K562 (cell line): ENCODE measurements around the gene ZSCAN22. TPM values are rescaled to one million over a fixed set of nuclear protein-coding genes. Genes with fewer than 3 reads are reported as not detected.

Experiments
- BRD9 ChIP-seq: fragments of 450-650 bp; IDR thresholded peaks from 2 replicates; pipeline ENCODE4 v1.6.1; 2018; ENCODE audit warnings: low read depth; ENCODE audit not compliant: partially characterized antibody
- CBX2 ChIP-seq: fragments of 200-600 bp; sonication (generic); IDR thresholded peaks from one replicate; pipeline ENCODE4 v1.6.1; 2012; ENCODE audit warnings: mild to moderate bottlenecking, low read length, inconsistent platforms; ENCODE audit not compliant: insufficient read depth, poor library complexity, severe bottlenecking
- ESRRB ChIP-seq: fragments of 250-450 bp; sonication (Bioruptor Pico); IDR thresholded peaks from 2 replicates; pipeline ENCODE4 v1.5.0; 2020; ENCODE audit warnings: mild to moderate bottlenecking, moderate library complexity, borderline replicate concordance
- MED1 ChIP-seq: sonication (generic); formaldehyde crosslinking; IDR thresholded peaks from 2 replicates; pipeline ENCODE4 v1.8.1; 2023; ENCODE audit warnings: missing genetic modification reagents, borderline replicate concordance
- NFATC3 ChIP-seq: fragments of 450-650 bp; IDR thresholded peaks from 2 replicates; pipeline ENCODE4 v1.6.1; 2017; ENCODE audit warnings: mild to moderate bottlenecking
- NRF1 ChIP-seq, 2 experiments: fragments of 450-650 bp; IDR thresholded peaks in 1 of 2; conservative IDR thresholded peaks in 1 of 2; 2 replicates each; pipeline ENCODE4 v1.6.1; 2014; ENCODE audit warnings: mild to moderate bottlenecking in 2 of 2
- SMAD1 ChIP-seq: fragments of 150-350 bp; IDR thresholded peaks from 2 replicates; pipeline ENCODE4 v1.6.1; 2014; ENCODE audit warnings: low read length, low read depth; ENCODE audit not compliant: partially characterized antibody
- ZBTB8A ChIP-seq: fragments of 450-650 bp; IDR thresholded peaks from 2 replicates; pipeline ENCODE4 v1.6.1; 2018; ENCODE audit warnings: mild to moderate bottlenecking, moderate library complexity; ENCODE audit not compliant: partially characterized antibody
- ZNF232 ChIP-seq: sonication (generic); formaldehyde crosslinking; IDR thresholded peaks from 2 replicates; pipeline ENCODE4 v1.8.0; 2022; ENCODE audit warnings: mild to moderate bottlenecking, missing genetic modification reagents
- ZNF253 ChIP-seq: fragments of 250-450 bp; sonication (Bioruptor Pico); conservative IDR thresholded peaks from 2 replicates; pipeline ENCODE4 v1.6.1; 2021; ENCODE audit warnings: mild to moderate bottlenecking
- polyA plus RNA-seq, 8 experiments: library from polyadenylated mRNA; depleted of rRNA in 4 of 8; stranded (reverse) in 5 of 8; unstranded in 3 of 8; fragments of >200 nt; fragmentation: Nextera tagmentation in 2 of 8; fragmentation: Illumina TruSeq in 1 of 8; extraction: Ambion mirVana in 2 of 8; extraction: Trizol in 1 of 8; gene quantifications; 2 replicates each; pipeline versions ENCODE4 v1.2.1 to v1.2.3, GENCODE V29; 2011 to 2014; ENCODE audit warnings: inconsistent platforms in 1 of 8, missing spikeins in 1 of 8
- total RNA-seq, 7 experiments: library from RNA; depleted of rRNA in 6 of 7; stranded (reverse); fragments of >200 nt in 6 of 7; fragmentation: Illumina TruSeq in 2 of 7; extraction: Trizol in 2 of 7; gene quantifications; 2 replicates each; pipeline versions ENCODE4 v1.2.1 to v1.2.3, GENCODE V29; 2011 to 2021; ENCODE audit warnings: low replicate concordance in 1 of 7
- TF ChIP-seq, protein P1 (sequence below): fragments of 250-450 bp; sonication (Bioruptor Pico); IDR thresholded peaks from 2 replicates; pipeline ENCODE4 v1.5.0; 2020; ENCODE audit warnings: mild to moderate bottlenecking
- TF ChIP-seq, protein P2 (sequence below), 2 experiments: IDR thresholded peaks in 1 of 2; conservative IDR thresholded peaks in 1 of 2; 2 replicates each; pipeline ENCODE4 v1.6.1; 2016; ENCODE audit warnings: low read depth in 2 of 2, mild to moderate bottlenecking in 1 of 2, missing compliant biosample characterization in 1 of 2, missing genetic modification characterization in 1 of 2, moderate library complexity in 1 of 2
- TF ChIP-seq, protein P3 (sequence below): IDR thresholded peaks from 3 replicates; pipeline ENCODE4 v1.6.1; 2011; ENCODE audit warnings: borderline replicate concordance, mild to moderate bottlenecking, moderate library complexity; ENCODE audit not compliant: insufficient read length; ENCODE audit errors: extremely low read depth
- TF ChIP-seq, protein P4 (sequence below): fragments of 250-450 bp; sonication (Bioruptor Pico); IDR thresholded peaks from 2 replicates; pipeline ENCODE4 v1.4.0; 2020
- TF ChIP-seq, protein P5 (sequence below): sonication (generic); formaldehyde crosslinking; IDR thresholded peaks from 2 replicates; pipeline ENCODE4 v1.8.1; 2023; ENCODE audit warnings: mild to moderate bottlenecking, missing genetic modification reagents
- TF ChIP-seq, protein P6 (sequence below): fragments of 450-650 bp; formaldehyde crosslinking; IDR thresholded peaks from 2 replicates; pipeline ENCODE4 v1.4.0; 2020; ENCODE audit warnings: mild to moderate bottlenecking, moderate library complexity

The ZSCAN22 gene
- total and polyA plus RNA-seq, 9 of the 15 experiments (the other 6 are each of a cell fraction or from before 2014, with no cell fraction given) = 0.98 to 5.3 (median 3.0) TPM

DNA sequence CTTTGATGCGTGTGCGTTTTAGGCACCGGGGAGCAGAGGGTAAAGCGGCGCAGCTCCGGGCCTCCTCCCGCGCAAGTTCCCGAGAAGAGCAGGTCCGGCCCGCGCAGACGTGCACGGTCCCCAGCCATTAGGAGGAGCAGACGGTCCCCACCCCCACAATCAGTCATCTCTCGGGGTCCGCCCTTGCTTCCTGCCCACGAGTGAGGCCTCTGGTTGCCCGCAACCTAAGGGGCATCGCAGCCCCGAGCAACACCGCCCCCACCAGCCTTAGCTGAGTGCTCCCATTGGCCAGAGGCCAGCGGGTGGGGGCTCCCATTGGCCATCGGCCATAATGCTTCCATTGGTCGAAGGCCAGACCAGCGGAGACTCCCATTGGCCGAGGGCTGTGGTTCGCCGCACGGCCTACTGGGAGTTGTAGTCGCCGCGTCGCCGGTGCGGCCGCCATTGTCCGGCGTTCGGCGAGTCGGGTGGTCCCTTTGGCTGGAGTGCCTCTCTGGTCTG lies 48.2 kb upstream of the ZSCAN22 start, which contains the start of gene ZNF8 (continued):
- TF ChIP-seq, protein P1, sequence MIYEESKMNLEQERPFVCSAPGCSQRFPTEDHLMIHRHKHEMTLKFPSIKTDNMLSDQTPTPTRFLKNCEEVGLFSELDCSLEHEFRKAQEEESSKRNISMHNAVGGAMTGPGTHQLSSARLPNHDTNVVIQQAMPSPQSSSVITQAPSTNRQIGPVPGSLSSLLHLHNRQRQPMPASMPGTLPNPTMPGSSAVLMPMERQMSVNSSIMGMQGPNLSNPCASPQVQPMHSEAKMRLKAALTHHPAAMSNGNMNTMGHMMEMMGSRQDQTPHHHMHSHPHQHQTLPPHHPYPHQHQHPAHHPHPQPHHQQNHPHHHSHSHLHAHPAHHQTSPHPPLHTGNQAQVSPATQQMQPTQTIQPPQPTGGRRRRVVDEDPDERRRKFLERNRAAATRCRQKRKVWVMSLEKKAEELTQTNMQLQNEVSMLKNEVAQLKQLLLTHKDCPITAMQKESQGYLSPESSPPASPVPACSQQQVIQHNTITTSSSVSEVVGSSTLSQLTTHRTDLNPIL (CRISPR knock-in tag) = no peak
- no peak for TF ChIP-seq BRD9
- no peak for TF ChIP-seq ESRRB (CRISPR knock-in tag)
- no peak for TF ChIP-seq SMAD1
- TF ChIP-seq, protein P2, sequence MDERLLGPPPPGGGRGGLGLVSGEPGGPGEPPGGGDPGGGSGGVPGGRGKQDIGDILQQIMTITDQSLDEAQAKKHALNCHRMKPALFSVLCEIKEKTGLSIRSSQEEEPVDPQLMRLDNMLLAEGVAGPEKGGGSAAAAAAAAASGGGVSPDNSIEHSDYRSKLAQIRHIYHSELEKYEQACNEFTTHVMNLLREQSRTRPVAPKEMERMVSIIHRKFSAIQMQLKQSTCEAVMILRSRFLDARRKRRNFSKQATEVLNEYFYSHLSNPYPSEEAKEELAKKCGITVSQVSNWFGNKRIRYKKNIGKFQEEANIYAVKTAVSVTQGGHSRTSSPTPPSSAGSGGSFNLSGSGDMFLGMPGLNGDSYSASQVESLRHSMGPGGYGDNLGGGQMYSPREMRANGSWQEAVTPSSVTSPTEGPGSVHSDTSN (CRISPR knock-in tag; IDR thresholded peaks at IDR 0.05; ENCODE audit: low read depth) = no peak
- TF ChIP-seq, protein P2 (tag; conservative IDR thresholded peaks at IDR 0.05; ENCODE audit: low read depth) = no peak; the same call in 1 of the 2 replicates
- TF ChIP-seq, protein P3, sequence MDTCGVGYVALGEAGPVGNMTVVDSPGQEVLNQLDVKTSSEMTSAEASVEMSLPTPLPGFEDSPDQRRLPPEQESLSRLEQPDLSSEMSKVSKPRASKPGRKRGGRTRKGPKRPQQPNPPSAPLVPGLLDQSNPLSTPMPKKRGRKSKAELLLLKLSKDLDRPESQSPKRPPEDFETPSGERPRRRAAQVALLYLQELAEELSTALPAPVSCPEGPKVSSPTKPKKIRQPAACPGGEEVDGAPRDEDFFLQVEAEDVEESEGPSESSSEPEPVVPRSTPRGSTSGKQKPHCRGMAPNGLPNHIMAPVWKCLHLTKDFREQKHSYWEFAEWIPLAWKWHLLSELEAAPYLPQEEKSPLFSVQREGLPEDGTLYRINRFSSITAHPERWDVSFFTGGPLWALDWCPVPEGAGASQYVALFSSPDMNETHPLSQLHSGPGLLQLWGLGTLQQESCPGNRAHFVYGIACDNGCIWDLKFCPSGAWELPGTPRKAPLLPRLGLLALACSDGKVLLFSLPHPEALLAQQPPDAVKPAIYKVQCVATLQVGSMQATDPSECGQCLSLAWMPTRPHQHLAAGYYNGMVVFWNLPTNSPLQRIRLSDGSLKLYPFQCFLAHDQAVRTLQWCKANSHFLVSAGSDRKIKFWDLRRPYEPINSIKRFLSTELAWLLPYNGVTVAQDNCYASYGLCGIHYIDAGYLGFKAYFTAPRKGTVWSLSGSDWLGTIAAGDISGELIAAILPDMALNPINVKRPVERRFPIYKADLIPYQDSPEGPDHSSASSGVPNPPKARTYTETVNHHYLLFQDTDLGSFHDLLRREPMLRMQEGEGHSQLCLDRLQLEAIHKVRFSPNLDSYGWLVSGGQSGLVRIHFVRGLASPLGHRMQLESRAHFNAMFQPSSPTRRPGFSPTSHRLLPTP = no peak
- TF ChIP-seq ZBTB8A = no peak
- TF ChIP-seq ZNF232 (CRISPR knock-in tag) = no peak
- no peak for TF ChIP-seq MED1 (CRISPR knock-in tag)
- TF ChIP-seq, protein P4, sequence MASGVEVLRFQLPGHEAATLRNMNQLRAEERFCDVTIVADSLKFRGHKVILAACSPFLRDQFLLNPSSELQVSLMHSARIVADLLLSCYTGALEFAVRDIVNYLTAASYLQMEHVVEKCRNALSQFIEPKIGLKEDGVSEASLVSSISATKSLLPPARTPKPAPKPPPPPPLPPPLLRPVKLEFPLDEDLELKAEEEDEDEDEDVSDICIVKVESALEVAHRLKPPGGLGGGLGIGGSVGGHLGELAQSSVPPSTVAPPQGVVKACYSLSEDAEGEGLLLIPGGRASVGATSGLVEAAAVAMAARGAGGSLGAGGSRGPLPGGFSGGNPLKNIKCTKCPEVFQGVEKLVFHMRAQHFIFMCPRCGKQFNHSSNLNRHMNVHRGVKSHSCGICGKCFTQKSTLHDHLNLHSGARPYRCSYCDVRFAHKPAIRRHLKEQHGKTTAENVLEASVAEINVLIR (CRISPR knock-in tag) = no peak
- TF ChIP-seq NRF1 (conservative IDR thresholded peaks at IDR 0.05 in 1 of 2, IDR thresholded peaks at IDR 0.05 in 1 of 2) = peak; percentile 92 to 93
- TF ChIP-seq, protein P5, sequence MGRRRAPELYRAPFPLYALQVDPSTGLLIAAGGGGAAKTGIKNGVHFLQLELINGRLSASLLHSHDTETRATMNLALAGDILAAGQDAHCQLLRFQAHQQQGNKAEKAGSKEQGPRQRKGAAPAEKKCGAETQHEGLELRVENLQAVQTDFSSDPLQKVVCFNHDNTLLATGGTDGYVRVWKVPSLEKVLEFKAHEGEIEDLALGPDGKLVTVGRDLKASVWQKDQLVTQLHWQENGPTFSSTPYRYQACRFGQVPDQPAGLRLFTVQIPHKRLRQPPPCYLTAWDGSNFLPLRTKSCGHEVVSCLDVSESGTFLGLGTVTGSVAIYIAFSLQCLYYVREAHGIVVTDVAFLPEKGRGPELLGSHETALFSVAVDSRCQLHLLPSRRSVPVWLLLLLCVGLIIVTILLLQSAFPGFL (CRISPR knock-in tag) = no peak
- no peak for TF ChIP-seq CBX2
- TF ChIP-seq, protein P6, sequence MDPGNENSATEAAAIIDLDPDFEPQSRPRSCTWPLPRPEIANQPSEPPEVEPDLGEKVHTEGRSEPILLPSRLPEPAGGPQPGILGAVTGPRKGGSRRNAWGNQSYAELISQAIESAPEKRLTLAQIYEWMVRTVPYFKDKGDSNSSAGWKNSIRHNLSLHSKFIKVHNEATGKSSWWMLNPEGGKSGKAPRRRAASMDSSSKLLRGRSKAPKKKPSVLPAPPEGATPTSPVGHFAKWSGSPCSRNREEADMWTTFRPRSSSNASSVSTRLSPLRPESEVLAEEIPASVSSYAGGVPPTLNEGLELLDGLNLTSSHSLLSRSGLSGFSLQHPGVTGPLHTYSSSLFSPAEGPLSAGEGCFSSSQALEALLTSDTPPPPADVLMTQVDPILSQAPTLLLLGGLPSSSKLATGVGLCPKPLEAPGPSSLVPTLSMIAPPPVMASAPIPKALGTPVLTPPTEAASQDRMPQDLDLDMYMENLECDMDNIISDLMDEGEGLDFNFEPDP (CRISPR knock-in tag) = no peak
- no peak for TF ChIP-seq NFATC3
- no peak for TF ChIP-seq ZNF253 (CRISPR knock-in tag)
